ACHN (cell line): ENCODE data around the gene WDSUB1.

Source experiments
- DNase-seq: peaks from one replicate; pipeline ENCODE4 v3.0.0-alpha.2; 2015
- in situ Hi-C: cut with HindIII; loops from 2 replicates; pipeline ENCODE4 v1.10.0; 2017; ENCODE audit warnings: low sequenced_read_pairs, low pct_ligation_motif_present, low pct_unique_long_range_greater_than_20kb

The WDSUB1 gene

GRCh38 chr2:159204381-159205144 is 81.9 kb downstream of the WDSUB1 start:
- no peak for DNase-seq
- in situ Hi-C loops = no loop called here

- peak; percentile 66 for DNase-seq
- in situ Hi-C loops = no loop called here
Observed at GRCh38 chr2:159202568-159203071, 83.9 kb downstream of the WDSUB1 start.

DNA sequence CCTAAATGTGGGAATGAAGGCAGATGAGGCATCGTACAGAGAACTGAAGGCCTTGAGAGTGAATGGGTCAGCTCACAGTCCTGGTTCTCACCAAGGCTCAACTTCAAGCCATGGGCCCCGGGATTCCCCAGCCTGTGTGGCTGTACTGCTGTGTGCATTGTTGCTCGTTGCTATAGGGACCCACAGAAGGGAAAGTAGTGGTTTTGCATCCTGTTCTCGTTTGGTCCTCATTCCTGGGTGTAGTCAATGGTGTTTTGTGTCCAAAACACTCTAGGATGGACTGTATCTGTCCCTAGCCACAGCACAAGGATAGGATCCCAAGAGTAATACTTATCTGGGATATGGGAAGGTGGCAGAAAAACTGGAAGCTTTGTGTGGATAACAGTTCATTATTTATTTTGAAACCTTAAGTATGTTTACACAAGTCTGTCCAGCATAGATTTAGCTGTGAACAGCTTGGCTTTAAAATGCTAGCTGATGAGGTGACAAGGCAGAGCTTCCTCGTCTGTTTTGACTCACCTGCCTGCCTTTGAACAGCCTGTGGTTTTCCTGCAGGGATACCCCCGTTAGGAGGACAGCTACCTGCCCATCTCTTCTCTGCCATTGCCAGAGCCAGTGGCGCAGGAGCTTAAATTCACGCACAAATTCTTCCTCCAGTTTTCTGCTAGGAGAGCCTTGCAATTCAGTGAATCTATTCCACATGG is 85.0 kb downstream of the WDSUB1 start:
- no peak for DNase-seq
- in situ Hi-C loops = no loop called here

DNA sequence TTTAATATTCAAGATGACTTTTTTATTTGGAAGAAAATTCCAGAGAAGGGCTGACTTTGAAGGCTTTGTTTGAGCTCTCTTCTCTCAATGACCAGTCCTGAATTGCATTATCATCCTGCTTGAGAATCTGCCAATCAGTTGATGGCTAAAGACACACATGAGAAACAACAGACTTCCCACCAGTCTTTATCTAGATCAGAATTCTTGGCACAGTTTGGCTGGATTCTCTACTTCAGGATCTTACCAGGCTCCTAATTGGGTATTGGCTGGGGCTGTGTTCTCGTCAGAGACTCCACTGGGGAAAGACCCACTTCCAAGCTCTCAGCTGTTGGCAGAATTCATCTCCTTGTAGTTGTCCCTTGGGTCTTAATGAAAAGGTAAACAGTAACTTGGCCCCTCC is 86.0 kb downstream of the WDSUB1 start:
- in situ Hi-C loops = no loop called here
- no peak for DNase-seq

DNA sequence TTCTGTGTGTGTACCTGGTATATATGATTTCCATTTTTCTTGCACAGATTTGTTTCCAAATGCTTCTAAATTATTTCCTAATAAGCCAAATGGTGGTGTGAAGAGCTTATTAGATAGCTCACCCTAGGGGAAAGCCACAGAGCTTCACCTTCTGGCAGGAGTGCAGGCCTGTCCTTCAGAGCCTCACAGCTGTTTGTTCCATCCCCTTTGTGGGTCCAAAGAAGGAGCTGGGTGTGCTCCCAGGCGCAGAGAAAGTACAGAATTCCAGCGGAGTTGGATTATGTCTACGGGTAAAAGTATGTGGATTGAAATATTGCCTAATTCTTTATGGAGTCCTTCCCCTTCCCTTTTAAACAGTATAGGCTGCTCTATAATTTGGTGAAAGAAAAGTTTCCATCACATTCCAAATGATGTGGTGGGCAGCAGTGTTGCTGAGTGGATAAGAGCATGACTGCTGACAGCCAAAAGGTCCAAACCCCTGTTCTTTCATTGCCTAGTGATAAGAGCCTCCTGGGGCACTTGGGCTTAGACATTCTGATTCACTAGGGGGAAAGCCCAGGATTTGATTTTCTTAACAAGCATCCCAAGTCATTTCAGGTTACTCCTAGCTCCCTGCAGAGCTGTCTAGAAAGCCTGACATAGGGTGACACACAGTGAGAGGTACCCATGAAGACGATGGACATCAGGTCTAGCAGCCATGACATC is 86.6 kb downstream of the WDSUB1 start:
- in situ Hi-C loops = no loop called here
- DNase-seq = no peak

- DNase-seq = no peak
- in situ Hi-C loops = no loop called here
Observed at GRCh38 chr2:159199236-159199635, 87.3 kb downstream of the WDSUB1 start.

GRCh38 chr2:159196393-159196925 is 90.0 kb downstream of the WDSUB1 start:
- in situ Hi-C loops = no loop called here
- DNase-seq = no peak

DNA sequence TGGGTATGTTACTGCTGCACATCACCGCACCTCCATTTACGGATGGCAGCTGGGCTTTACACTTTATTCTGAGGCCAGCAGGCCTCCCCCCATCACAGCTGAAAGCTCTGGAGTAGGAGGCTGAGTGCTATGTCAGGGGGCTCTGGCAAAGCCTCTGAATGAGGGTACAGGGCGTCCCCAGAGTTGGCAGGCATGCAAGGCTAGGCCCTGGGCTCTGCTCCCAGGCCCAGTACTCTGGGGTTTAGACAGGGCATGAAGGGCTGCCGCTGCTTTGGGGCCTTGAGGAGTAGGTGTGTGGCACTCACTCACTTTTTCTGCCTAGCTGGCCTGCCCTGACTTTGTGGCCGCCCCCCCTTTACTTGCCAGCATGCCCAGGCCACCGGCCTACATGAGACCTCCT is 90.8 kb downstream of the WDSUB1 start:
- in situ Hi-C loops = no loop called here

DNA sequence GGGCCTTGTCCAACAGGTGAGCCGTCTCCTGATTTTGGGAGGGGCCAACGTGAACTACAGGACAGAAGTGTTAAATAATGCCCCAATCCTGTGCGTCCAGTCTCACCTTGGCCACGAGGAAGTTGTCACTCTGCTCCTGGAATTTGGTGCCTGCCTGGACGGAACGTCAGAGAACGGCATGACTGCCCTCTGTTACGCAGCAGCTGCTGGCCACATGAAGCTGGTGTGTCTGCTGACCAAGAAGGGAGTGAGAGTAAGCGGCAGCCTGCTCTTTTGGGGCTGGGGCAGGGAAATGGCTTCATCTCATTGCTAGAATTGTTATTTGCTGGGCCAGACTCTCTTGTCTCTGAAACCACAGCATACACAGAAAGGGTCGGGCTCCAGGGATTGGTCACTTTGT is 92.3 kb downstream of the WDSUB1 start:
- in situ Hi-C loops = no loop called here
- no peak for DNase-seq

More for the DNA sequence above, 90.8 kb downstream of the WDSUB1 start:
- DNase-seq = no peak

DNA sequence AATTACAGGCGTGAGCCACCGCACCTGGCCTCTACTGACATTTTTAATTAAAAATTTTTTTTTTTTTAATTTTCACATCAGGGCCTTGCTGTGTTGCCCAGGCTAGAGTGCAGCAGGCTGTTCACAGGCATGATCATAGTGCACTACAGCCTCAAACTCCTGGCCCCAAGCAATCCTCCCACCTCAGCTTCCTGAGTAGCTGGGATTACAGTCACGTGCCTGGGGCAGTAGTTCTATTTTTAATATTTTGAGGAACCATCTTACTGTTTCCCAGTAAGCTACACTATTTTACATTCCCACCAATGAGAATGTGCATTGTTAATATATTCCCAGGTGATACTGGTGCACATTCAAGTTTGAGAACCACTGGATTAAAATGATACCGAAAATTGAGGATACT is 92.7 kb downstream of the WDSUB1 start:
- DNase-seq = no peak
- in situ Hi-C loops = no loop called here

DNA sequence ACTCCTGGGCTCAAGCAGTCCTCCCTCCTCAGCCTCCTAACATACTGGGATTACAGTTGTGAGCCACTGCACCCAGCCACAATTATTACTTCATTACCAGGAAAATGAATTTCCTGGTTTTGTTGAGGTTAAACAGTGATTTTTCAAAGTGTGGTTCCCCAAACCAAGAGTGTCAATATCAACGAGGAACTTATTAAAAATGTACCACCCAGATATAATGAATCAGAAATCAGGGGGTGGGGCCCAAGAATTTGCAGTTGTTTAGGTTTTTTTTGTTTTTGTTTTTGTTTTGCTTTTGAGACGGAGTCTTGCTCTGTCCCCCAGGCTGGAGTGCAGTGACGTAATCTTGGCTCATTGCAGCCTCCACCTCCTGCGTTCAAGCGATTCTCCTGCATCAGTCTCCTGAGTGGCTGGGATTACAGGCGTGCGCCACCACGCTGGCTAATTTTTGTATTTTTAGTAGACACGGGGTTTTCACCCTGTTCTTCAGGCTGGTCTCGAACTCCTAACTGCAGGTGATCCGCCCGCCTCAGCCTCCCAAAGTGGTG is 94.1 kb downstream of the WDSUB1 start:
- in situ Hi-C loops = no loop called here
- DNase-seq = no peak

GRCh38 chr2:159188449-159188848 is 98.1 kb downstream of the WDSUB1 start:
- in situ Hi-C loops = no loop called here
- DNase-seq = no peak

GRCh38 chr2:159187106-159187505 is 99.4 kb downstream of the WDSUB1 start:
- in situ Hi-C loops = no loop called here
- DNase-seq = no peak

DNA sequence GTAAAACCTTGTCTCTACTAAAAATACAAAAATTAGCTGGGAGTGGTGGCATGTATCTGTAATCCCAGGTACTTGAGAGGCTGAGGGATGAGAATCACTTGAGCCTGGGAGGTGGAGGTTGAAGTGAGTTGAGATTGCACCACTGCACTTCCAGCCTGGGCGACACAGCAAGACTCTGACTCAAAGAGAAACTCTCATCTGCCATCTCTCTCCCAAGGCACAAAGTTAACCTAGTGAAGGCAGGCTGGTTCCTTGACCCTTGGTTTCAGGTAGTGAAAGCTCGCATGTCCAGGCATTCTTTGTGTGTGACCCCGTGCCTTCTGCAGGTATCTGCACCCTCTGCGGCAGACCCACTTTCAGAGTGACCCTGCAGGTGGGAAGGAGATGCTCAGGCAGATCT is 100.0 kb downstream of the WDSUB1 start:
- in situ Hi-C loops = no loop called here
- no peak for DNase-seq
